NT2/D1 (cell line): ENCODE results near the gene ELK4.

Experiments used
- DNase-seq: peaks from one replicate; pipeline ENCODE4 v3.0.0-alpha.2; 2011; ENCODE audit warnings: low read depth, low spot score
- H3K27me3 ChIP-seq: 2 replicates; pipeline ENCODE4 v1.6.0; 2011; ENCODE audit warnings: mild to moderate bottlenecking; ENCODE audit not compliant: insufficient read length, insufficient read depth
- H3K36me3 ChIP-seq: 2 replicates; pipeline ENCODE4 v1.6.1; 2011; ENCODE audit warnings: mild to moderate bottlenecking, low read length, mixed read lengths; ENCODE audit not compliant: insufficient read depth, insufficient read length
- H3K4me1 ChIP-seq: 2 replicates; pipeline ENCODE4 v1.5.1; 2011; ENCODE audit not compliant: insufficient read depth, insufficient read length
- H3K4me3 ChIP-seq: 2 replicates; pipeline ENCODE4 v1.5.1; 2011; ENCODE audit warnings: low read depth; ENCODE audit not compliant: insufficient read length
- H3K9ac ChIP-seq: 2 replicates; pipeline ENCODE4 v1.6.0; 2011; ENCODE audit warnings: low read depth; ENCODE audit not compliant: insufficient read length
- H3K9me3 ChIP-seq: 2 replicates; pipeline ENCODE4 v1.5.1; 2011; ENCODE audit warnings: mild to moderate bottlenecking, low read length; ENCODE audit not compliant: insufficient read depth
- SUZ12 ChIP-seq: IDR thresholded peaks from 2 replicates; pipeline ENCODE4 v1.6.1; 2011; ENCODE audit not compliant: insufficient read length, insufficient read depth; ENCODE audit errors: extremely low read depth
- YY1 ChIP-seq: IDR thresholded peaks from 2 replicates; pipeline ENCODE4 v1.6.1; 2011; ENCODE audit not compliant: insufficient read length, insufficient read depth
- ZNF274 ChIP-seq: IDR thresholded peaks from 2 replicates; pipeline ENCODE4 v1.6.1; 2011; ENCODE audit warnings: mild to moderate bottlenecking, low read depth, low read length

Gene ELK4

GRCh38 chr1:205597691-205598314 is 34.0 kb downstream of the ELK4 start:
- DNase-seq = no peak
- H3K4me3 ChIP-seq = no peak overlapping the region
- no peak for TF ChIP-seq ZNF274
- no peak for TF ChIP-seq YY1
- TF ChIP-seq SUZ12 = no peak
- H3K9me3 ChIP-seq = no peaks in the 10 kb centered on the region
- H3K36me3 ChIP-seq = peaks cover 19% of the 10 kb centered on the region
- H3K4me1 ChIP-seq = no peaks in the 10 kb centered on the region
- no peak overlapping the region for H3K9ac ChIP-seq
- H3K27me3 ChIP-seq = no peaks in the 10 kb centered on the region

DNA sequence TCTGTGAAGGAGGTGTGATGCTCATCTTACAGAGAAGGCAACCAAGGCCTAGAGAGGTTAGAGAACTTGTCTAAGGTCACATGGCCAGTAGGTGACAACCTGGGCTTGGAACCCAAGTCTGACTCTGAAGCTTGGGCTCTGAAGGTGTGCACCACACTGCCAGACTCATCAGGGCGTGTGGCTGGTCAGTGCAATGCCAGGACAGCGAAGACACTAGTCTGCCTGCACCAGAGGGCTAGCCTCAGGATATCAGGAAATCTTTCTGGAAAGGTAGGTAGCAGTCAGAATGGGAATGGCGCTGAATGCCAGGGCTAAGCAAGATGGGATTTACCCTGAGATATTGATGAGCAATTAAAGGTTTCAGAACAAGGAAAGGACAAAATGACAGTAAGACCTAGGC is 34.9 kb downstream of the ELK4 start:
- Histone ChIP-seq H3K4me1 (no peaks in the 10 kb centered on the region), H3K36me3 (peaks cover 19% of the 10 kb centered on the region), H3K9me3 (no peaks in the 10 kb centered on the region), H3K27me3 (no peaks in the 10 kb centered on the region), H3K4me3 (no peak overlapping the region), H3K9ac (no peak overlapping the region)
- DNase-seq = no peak
- TF ChIP-seq SUZ12 (no peak), YY1 (no peak), ZNF274 (no peak)

- Histone ChIP-seq H3K4me1 (no peaks in the 10 kb centered on the region), H3K9ac (no peak overlapping the region), H3K4me3 (no peak overlapping the region), H3K36me3 (peaks cover 19% of the 10 kb centered on the region), H3K9me3 (no peaks in the 10 kb centered on the region), H3K27me3 (no peaks in the 10 kb centered on the region)
- no peak for DNase-seq
- no peak for TF ChIP-seq YY1
- TF ChIP-seq ZNF274 = no peak
- TF ChIP-seq SUZ12 = no peak
Observed at GRCh38 chr1:205595861-205596260, 36.0 kb downstream of the ELK4 start.

- Histone ChIP-seq H3K4me3 (no peak overlapping the region), H3K9me3 (no peaks in the 10 kb centered on the region), H3K4me1 (no peaks in the 10 kb centered on the region), H3K27me3 (peaks cover 2% of the 10 kb centered on the region), H3K36me3 (peaks cover 19% of the 10 kb centered on the region), H3K9ac (no peak overlapping the region)
- DNase-seq = no peak
- no peak for TF ChIP-seq YY1
- no peak for TF ChIP-seq SUZ12
- no peak for TF ChIP-seq ZNF274
Observed at GRCh38 chr1:205595435-205595834, 36.4 kb downstream of the ELK4 start.

- Histone ChIP-seq H3K27me3 (peaks cover 5% of the 10 kb centered on the region), H3K4me1 (no peaks in the 10 kb centered on the region)
- TF ChIP-seq SUZ12 = no peak
- no peak for TF ChIP-seq ZNF274
- no peak for TF ChIP-seq YY1
Observed at GRCh38 chr1:205594846-205595245, 37.0 kb downstream of the ELK4 start.

DNA sequence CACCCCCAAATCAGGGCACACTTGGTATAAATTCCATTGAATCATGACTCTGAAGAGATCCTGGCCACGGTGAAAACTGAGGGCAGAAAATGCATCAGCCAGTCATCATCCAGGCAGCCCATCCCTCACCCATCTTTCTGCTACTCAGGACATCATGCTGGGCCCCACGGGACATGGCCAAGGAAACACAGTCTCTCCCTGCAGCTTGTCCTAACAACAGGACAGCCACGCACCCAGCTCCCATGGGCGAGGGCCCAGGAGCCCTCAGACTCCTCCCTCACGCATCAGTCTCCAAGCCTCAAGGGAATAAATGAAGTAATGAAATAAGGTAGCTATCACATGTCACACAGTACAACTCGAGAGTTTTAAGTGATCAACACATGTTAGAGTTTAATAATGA is 37.8 kb downstream of the ELK4 start:
- H3K27me3 ChIP-seq = peaks cover 8% of the 10 kb centered on the region
- H3K9ac ChIP-seq = no peak overlapping the region
- H3K9me3 ChIP-seq = no peaks in the 10 kb centered on the region
- H3K36me3 ChIP-seq = peaks cover 14% of the 10 kb centered on the region
- H3K4me1 ChIP-seq = no peaks in the 10 kb centered on the region
- H3K4me3 ChIP-seq = no peak overlapping the region
- no peak for TF ChIP-seq YY1
- TF ChIP-seq ZNF274 = no peak
- TF ChIP-seq SUZ12 = no peak
- DNase-seq = no peak

More at GRCh38 chr1:205594846-205595245, 37.0 kb downstream of the ELK4 start:
- Histone ChIP-seq H3K9ac (no peak overlapping the region), H3K36me3 (peaks cover 19% of the 10 kb centered on the region), H3K9me3 (no peaks in the 10 kb centered on the region), H3K4me3 (no peak overlapping the region)
- DNase-seq = no peak

- H3K4me1 ChIP-seq = peaks cover 2% of the 10 kb centered on the region
- H3K36me3 ChIP-seq = peaks cover 10% of the 10 kb centered on the region
- DNase-seq = no peak
- peaks cover 8% of the 10 kb centered on the region for H3K27me3 ChIP-seq
- H3K4me3 ChIP-seq = no peak overlapping the region
- no peak for TF ChIP-seq ZNF274
- TF ChIP-seq YY1 = no peak
- TF ChIP-seq SUZ12 = no peak
- H3K9me3 ChIP-seq = no peaks in the 10 kb centered on the region
- no peak overlapping the region for H3K9ac ChIP-seq
Observed at GRCh38 chr1:205593532-205593931, 38.3 kb downstream of the ELK4 start.
